SHP77 (cell line): ENCODE measurements around the gene RMDN3.

Source experiments
- DNase-seq, 2 experiments: peaks; one replicate each; lab custom pipeline; 2025; lab: John Stamatoyannopoulos, UW

The RMDN3 gene

GRCh38 chr15:40693904-40694687 lies 61.0 kb downstream of the RMDN3 start:
- DNase-seq, result peak in 1 of 2 experiments; percentile 22

DNA sequence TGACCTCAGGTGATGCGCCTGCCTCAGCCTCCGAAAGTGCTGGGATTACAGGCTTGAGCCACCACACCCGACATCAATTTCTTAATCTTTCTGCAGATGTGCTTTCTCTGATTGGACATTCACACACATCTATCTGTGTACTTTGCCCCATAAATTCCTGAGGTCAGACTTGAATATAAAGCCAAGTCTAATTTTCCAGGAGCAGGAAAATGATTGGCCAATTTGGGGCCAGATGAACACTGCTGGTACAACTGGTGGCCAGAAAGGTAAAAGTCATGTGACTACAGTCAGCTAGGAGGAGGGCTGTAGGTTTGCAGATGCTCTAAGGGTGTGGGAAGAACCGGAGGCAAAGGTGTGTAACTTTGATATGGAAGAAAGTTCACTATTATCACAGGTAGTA lies 63.3 kb downstream of the RMDN3 start:
- no peak for DNase-seq

DNA sequence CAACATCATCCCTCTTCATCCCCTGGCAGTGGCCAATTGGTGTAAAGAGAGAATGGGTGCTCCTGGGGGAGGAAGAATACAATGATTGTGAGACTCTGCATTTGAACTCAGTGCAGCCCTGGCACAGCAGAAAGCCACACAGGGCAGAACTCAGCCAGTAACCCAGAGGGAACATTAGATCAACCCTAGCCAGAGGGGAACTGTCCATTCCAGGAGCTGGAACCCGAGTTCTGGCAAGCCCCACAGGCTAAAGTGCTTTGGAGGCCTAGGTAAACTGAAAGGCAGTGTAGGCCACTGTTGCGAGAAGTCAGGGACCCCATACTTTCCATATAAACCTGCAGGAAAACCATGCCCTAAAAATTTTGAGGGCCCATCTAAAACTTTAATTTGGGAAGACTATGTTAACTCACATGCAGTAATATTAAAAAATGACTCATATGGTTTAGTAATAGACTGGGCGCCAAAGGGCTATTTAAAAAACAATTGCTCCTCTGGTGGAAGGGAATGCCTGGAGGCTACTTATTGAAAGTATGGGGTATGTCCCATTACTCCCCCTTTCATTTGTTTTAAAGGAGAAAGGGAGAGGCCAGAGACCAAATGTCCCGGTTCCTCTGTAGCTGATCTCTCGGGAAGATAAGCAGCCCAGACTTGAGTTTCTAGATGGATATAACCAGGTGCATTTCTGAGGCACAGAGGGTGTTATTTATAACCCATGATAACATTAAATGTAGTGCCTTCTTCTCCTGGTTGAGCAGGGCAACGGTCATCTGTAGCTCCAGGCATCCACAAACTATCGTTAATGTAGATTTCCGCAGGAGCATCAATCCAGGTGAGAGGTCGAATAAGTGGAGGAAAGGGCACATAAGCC lies 65.9 kb downstream of the RMDN3 start:
- no peak for DNase-seq
